LoVo (cell line): ENCODE data around the gene ATP6V1B1.
"Not testable (repeated sequence)": the region's sequence is repeated elsewhere in the genome, so short reads cannot be mapped to it uniquely, and the experiment has no call there.

Source experiments
- DNase-seq: peaks from one replicate; pipeline ENCODE4 v3.0.0-alpha.2; 2016; ENCODE audit warnings: low spot score

The ATP6V1B1 gene

GRCh38 chr2:70991142-70991541 lies 55.4 kb downstream of the ATP6V1B1 start:
- no peak for DNase-seq

- no peak for DNase-seq
Measured at GRCh38 chr2:70991742-70992141, 56.0 kb downstream of the ATP6V1B1 start.

- no peak for DNase-seq
Measured at GRCh38 chr2:70992945-70993853, 57.5 kb downstream of the ATP6V1B1 start.

GRCh38 chr2:70994009-70994698 lies 58.5 kb downstream of the ATP6V1B1 start:
- no peak for DNase-seq

- DNase-seq: peak; percentile 91
Measured at GRCh38 chr2:70994699-70995425, 59.2 kb downstream of the ATP6V1B1 start, which contains the start of gene TEX261. Gene TEX261 (minus strand): TSS chr2:70994873. CDS start chr2:70994757, 116 bp downstream.

GRCh38 chr2:70995426-70995729 lies 59.7 kb downstream of the ATP6V1B1 start:
- peak; percentile 66 for DNase-seq

- not testable (repeated sequence) for DNase-seq
Measured at GRCh38 chr2:70998885-70999284, 63.2 kb downstream of the ATP6V1B1 start.

GRCh38 chr2:70999362-70999761 lies 63.7 kb downstream of the ATP6V1B1 start:
- no peak for DNase-seq

GRCh38 chr2:70999931-71000330 lies 64.2 kb downstream of the ATP6V1B1 start:
- DNase-seq: not testable (repeated sequence)

- DNase-seq: peak; percentile 76
Measured at GRCh38 chr2:71000780-71001591, 65.3 kb downstream of the ATP6V1B1 start.

GRCh38 chr2:71001592-71001927 lies 65.9 kb downstream of the ATP6V1B1 start:
- DNase-seq: no peak

- DNase-seq: no peak
Measured at GRCh38 chr2:71001981-71002570, 66.4 kb downstream of the ATP6V1B1 start.

GRCh38 chr2:71003396-71003795 lies 67.7 kb downstream of the ATP6V1B1 start:
- no peak for DNase-seq

GRCh38 chr2:71003966-71004755 lies 68.5 kb downstream of the ATP6V1B1 start:
- DNase-seq: no peak

- no peak for DNase-seq
Measured at GRCh38 chr2:71004857-71005256, 69.2 kb downstream of the ATP6V1B1 start.

GRCh38 chr2:71005271-71006202 lies 69.8 kb downstream of the ATP6V1B1 start:
- DNase-seq: no peak

GRCh38 chr2:71006323-71006722 lies 70.6 kb downstream of the ATP6V1B1 start:
- DNase-seq: no peak

GRCh38 chr2:71006955-71007799 lies 71.5 kb downstream of the ATP6V1B1 start:
- no peak for DNase-seq

- no peak for DNase-seq
Measured at GRCh38 chr2:71008342-71008741, 72.6 kb downstream of the ATP6V1B1 start.
